Measurements from ENCODE around the gene LHB. TPM values are rescaled to one million over a fixed set of nuclear protein-coding genes. Genes with fewer than 3 reads are reported as not detected.
"Not testable (repeated sequence)": the region's sequence is repeated elsewhere in the genome, so short reads cannot be mapped to it uniquely, and the experiment has no call there.

Gene LHB
- polyA plus RNA-seq, 1 donor: 0.38 TPM

- DNase-seq: not testable (repeated sequence)
Observed at GRCh38 chr19:49038557-49039276, 21.8 kb upstream of the LHB start.

GRCh38 chr19:49038111-49038510, 21.2 kb upstream of the LHB start:
- DNase-seq: not testable (repeated sequence)

- DNase-seq: not testable (repeated sequence)
Observed at GRCh38 chr19:49036815-49037214, 19.9 kb upstream of the LHB start, which contains the start of gene CGB1. TSS of gene CGB1 (minus strand) at chr19:49036895. CDS start at chr19:49036711, 184 bp downstream.

- not testable (repeated sequence) for DNase-seq
Observed at GRCh38 chr19:49031642-49032301, 14.9 kb upstream of the LHB start, which contains the start of gene CGB2. TSS of gene CGB2 (plus strand) at chr19:49031890. CDS start at chr19:49032096, 206 bp downstream.

- not testable (repeated sequence) for DNase-seq
Observed at GRCh38 chr19:49030323-49030722, 13.4 kb upstream of the LHB start.

GRCh38 chr19:49029749-49030148, 12.9 kb upstream of the LHB start:
- not testable (repeated sequence) for DNase-seq

GRCh38 chr19:49028686-49029085, 11.8 kb upstream of the LHB start:
- not testable (repeated sequence) for DNase-seq

GRCh38 chr19:49025599-49025998, 8.7 kb upstream of the LHB start:
- not testable (repeated sequence) for DNase-seq

GRCh38 chr19:49025088-49025487, 8.2 kb upstream of the LHB start:
- not testable (repeated sequence) for DNase-seq

- not testable (repeated sequence) for DNase-seq
Observed at GRCh38 chr19:49024233-49024632, 7.3 kb upstream of the LHB start, which contains the start of gene CGB3. TSS of gene CGB3 (minus strand) at chr19:49024333. CDS start at chr19:49023971, 362 bp downstream.

GRCh38 chr19:49022116-49022515, 5.2 kb upstream of the LHB start:
- no peak for DNase-seq

GRCh38 chr19:49020931-49021895, 4.3 kb upstream of the LHB start:
- DNase-seq: no peak

- no peak for DNase-seq
Observed at GRCh38 chr19:49020342-49020741, 3.5 kb upstream of the LHB start.

- DNase-seq: no peak
Observed at GRCh38 chr19:49019242-49019932, 2.5 kb upstream of the LHB start.

- DNase-seq: not testable (repeated sequence)
Observed at GRCh38 chr19:49018388-49019241, 1.7 kb upstream of the LHB start.

- no peak for DNase-seq
Observed at GRCh38 chr19:49017666-49018351, 918 bp upstream of the LHB start.

- no peak for DNase-seq
Observed at GRCh38 chr19:49016067-49016839, 638 bp downstream of the LHB start.

GRCh38 chr19:49014870-49015255, 2.0 kb downstream of the LHB start:
- no peak for DNase-seq
